NB4 (cell line): ENCODE measurements around the gene ADAMTS3.

Experiments
- DNase-seq: peaks from one replicate; pipeline ENCODE4 v3.0.0; 2010; ENCODE audit warnings: low read depth
- H3K4me3 ChIP-seq: one replicate; pipeline ENCODE4 v1.5.1; 2011; ENCODE audit warnings: mild to moderate bottlenecking, low read depth, low read length, moderate library complexity
- MAX ChIP-seq: IDR thresholded peaks from 2 replicates; pipeline ENCODE4 v1.6.1; 2011; ENCODE audit warnings: low read depth, low read length
- MYC ChIP-seq: IDR thresholded peaks from 2 replicates; pipeline ENCODE4 v1.6.1; 2011; ENCODE audit warnings: low read depth, low read length
- POLR2A ChIP-seq: IDR thresholded peaks from 2 replicates; pipeline ENCODE4 v1.6.1; 2011; ENCODE audit warnings: mild to moderate bottlenecking; ENCODE audit not compliant: insufficient read length; ENCODE audit errors: extremely low read depth
- TF ChIP-seq, protein P1 (sequence below): IDR thresholded peaks from one replicate; pipeline ENCODE4 v1.5.1; 2012; ENCODE audit warnings: low read depth, low read length

Gene ADAMTS3

GRCh38 chr4:72377491-72378194 lies 191.4 kb downstream of the ADAMTS3 start:
- no peak for DNase-seq
- TF ChIP-seq, protein P1, sequence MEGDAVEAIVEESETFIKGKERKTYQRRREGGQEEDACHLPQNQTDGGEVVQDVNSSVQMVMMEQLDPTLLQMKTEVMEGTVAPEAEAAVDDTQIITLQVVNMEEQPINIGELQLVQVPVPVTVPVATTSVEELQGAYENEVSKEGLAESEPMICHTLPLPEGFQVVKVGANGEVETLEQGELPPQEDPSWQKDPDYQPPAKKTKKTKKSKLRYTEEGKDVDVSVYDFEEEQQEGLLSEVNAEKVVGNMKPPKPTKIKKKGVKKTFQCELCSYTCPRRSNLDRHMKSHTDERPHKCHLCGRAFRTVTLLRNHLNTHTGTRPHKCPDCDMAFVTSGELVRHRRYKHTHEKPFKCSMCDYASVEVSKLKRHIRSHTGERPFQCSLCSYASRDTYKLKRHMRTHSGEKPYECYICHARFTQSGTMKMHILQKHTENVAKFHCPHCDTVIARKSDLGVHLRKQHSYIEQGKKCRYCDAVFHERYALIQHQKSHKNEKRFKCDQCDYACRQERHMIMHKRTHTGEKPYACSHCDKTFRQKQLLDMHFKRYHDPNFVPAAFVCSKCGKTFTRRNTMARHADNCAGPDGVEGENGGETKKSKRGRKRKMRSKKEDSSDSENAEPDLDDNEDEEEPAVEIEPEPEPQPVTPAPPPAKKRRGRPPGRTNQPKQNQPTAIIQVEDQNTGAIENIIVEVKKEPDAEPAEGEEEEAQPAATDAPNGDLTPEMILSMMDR: no peak
- TF ChIP-seq MAX (no peak), MYC (no peak), POLR2A (no peak)
- no peak overlapping the region for H3K4me3 ChIP-seq

DNA sequence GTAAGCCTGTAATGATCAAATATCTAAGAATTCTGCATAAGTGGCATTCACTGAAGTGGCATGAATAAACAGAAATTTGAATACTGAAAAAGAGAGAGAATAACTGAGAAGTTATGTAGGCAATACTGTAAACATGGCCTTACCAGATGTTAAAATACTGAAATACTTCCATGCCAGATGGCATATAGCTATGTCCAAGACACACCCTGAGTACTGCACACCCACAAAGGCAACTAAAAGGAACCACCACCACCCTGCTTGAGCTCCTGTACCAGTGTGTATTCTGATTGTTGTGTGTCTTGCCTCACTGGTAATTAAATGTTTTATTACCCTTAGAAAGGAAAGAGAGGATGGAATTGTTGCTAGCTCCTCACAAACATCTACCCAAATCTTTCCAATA lies 192.1 kb downstream of the ADAMTS3 start:
- H3K4me3 ChIP-seq: no peak overlapping the region
- DNase-seq: no peak
- TF ChIP-seq POLR2A: no peak
- no peak for TF ChIP-seq MYC
- TF ChIP-seq MAX: no peak

DNA sequence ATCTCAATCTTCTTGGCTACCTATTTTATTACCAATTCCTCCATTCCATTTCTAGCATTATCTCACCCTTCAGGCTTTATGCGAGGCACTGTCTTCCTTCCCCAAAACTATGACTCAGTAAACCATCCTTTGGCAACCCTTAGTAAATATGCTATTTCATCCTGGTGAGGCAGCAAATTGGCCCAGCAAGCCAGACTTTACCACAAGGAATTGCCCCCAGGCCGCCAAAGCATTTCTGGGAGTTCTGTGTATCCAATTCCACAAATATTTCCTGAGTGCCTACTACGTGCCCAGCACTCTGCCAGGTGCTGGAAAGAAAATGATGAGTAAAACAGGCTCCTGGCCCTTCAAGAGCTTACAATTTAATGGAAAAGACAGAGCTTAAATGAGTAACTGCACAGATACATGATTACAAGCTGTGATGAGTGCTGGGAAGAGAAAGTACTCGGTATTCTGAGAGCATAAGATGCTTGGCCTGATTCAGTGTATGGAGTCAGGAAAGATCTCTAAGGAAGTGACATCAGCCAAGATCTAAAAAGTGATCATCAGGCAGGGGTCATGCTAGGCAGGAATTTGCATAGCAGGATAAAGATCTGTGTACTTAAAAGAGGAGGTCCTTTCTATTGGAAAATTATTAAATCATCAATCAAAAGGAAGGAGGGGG lies 193.8 kb downstream of the ADAMTS3 start:
- TF ChIP-seq MAX (no peak), POLR2A (no peak), MYC (no peak)
- TF ChIP-seq, protein P1: no peak
- no peak for DNase-seq
- H3K4me3 ChIP-seq: no peak overlapping the region

DNA sequence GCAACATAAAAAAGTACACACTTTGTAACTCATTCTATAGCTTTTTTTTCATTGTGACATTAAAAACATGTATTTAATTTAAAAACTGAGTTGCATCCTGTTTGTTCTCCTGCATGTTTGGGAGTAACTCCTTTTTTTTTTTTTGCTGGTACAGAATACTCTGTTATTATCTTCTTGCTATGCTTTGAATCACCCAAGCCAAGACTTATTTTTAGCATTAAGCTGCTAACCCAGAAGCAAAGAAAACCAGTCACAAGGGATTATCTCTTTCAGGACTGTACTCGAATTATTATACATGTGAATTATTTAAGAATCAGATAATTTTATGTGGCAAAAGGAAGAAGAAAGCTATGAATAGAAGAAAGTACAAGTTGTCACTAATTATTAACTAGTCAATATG lies 194.9 kb downstream of the ADAMTS3 start:
- TF ChIP-seq MYC (no peak), MAX (no peak), POLR2A (no peak)
- TF ChIP-seq, protein P1: no peak

DNA sequence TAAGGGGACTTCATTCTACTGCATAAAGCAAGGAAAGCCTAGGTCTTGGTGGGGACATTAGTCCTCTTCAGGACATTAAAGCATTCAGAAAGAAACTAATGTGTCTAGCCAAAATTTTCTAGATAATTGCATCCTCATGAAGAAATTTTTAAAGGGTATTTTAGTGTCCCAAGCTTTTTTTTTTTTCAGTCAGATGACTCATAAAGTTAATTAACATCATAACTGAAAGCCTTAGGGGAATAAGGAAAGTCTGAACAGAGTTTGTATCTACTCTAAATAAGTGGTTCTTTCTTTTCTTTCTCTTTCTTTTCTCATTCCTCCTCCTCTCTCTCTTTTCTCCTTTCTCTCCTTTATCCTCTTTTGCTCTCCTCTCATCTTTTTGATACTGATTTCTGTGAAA lies 202.4 kb downstream of the ADAMTS3 start:
- H3K4me3 ChIP-seq: no peak overlapping the region
- TF ChIP-seq, protein P1: no peak
- TF ChIP-seq MYC (no peak), POLR2A (no peak), MAX (no peak)
- no peak for DNase-seq

More for the DNA sequence above, 194.9 kb downstream of the ADAMTS3 start:
- DNase-seq: no peak
- H3K4me3 ChIP-seq: no peak overlapping the region

GRCh38 chr4:72365981-72366380 lies 203.0 kb downstream of the ADAMTS3 start:
- TF ChIP-seq, protein P1: no peak
- no peak for TF ChIP-seq MYC
- TF ChIP-seq MAX: no peak
- no peak for TF ChIP-seq POLR2A
- H3K4me3 ChIP-seq: no peak overlapping the region
- DNase-seq: no peak
